ENCODE data around the gene CRADD.

CRADD gene

GRCh38 chr12:93670104-93670503, 7.1 kb upstream of the CRADD start:
- no peak for DNase-seq (ENCODE audit: low read depth in 2 of 3, low spot score in 2 of 3)

- no peak for DNase-seq (ENCODE audit: low read depth in 2 of 3, low spot score in 2 of 3)
Observed at GRCh38 chr12:93671044-93671443, 6.1 kb upstream of the CRADD start.

- DNase-seq (ENCODE audit: low read depth in 2 of 3, low spot score in 2 of 3) = no peak
Observed at GRCh38 chr12:93673084-93673483, 4.1 kb upstream of the CRADD start.

GRCh38 chr12:93674386-93674785, 2.8 kb upstream of the CRADD start:
- no peak for DNase-seq (ENCODE audit: low read depth in 2 of 3, low spot score in 2 of 3)

- DNase-seq (ENCODE audit: low read depth in 2 of 3, low spot score in 2 of 3) = peak in 1 of 3 experiments; percentile 13
Observed at GRCh38 chr12:93676408-93677194, 574 bp upstream of the CRADD start.

- DNase-seq (ENCODE audit: low read depth in 2 of 3, low spot score in 2 of 3) = no peak
Observed at GRCh38 chr12:93678779-93679178, 1.6 kb downstream of the CRADD start.

- no peak for DNase-seq (ENCODE audit: low read depth in 2 of 3, low spot score in 2 of 3)
Observed at GRCh38 chr12:93679308-93679925, 2.2 kb downstream of the CRADD start.

- no peak for DNase-seq (ENCODE audit: low read depth in 2 of 3, low spot score in 2 of 3)
Observed at GRCh38 chr12:93680006-93680405, 2.8 kb downstream of the CRADD start.

GRCh38 chr12:93682846-93683261, 5.7 kb downstream of the CRADD start:
- no peak for DNase-seq (ENCODE audit: low read depth in 2 of 3, low spot score in 2 of 3)

GRCh38 chr12:93683410-93683809, 6.2 kb downstream of the CRADD start:
- DNase-seq (ENCODE audit: low read depth in 2 of 3, low spot score in 2 of 3) = no peak

GRCh38 chr12:93684716-93685115, 7.5 kb downstream of the CRADD start:
- DNase-seq (ENCODE audit: low read depth in 2 of 3, low spot score in 2 of 3) = no peak

- DNase-seq (ENCODE audit: low read depth in 2 of 3, low spot score in 2 of 3) = no peak
Observed at GRCh38 chr12:93686572-93687356, 9.6 kb downstream of the CRADD start.

GRCh38 chr12:93689076-93689834, 12.1 kb downstream of the CRADD start:
- DNase-seq (ENCODE audit: low read depth in 2 of 3, low spot score in 2 of 3) = no peak

GRCh38 chr12:93696462-93696861, 19.3 kb downstream of the CRADD start:
- no peak for DNase-seq (ENCODE audit: low read depth in 2 of 3, low spot score in 2 of 3)

- DNase-seq (ENCODE audit: low read depth in 2 of 3, low spot score in 2 of 3) = no peak
Observed at GRCh38 chr12:93698307-93699092, 21.3 kb downstream of the CRADD start.

- DNase-seq (ENCODE audit: low read depth in 2 of 3, low spot score in 2 of 3) = no peak
Observed at GRCh38 chr12:93699271-93700145, 22.3 kb downstream of the CRADD start.

- DNase-seq (ENCODE audit: low read depth in 2 of 3, low spot score in 2 of 3) = no peak
Observed at GRCh38 chr12:93702707-93703315, 25.6 kb downstream of the CRADD start.

GRCh38 chr12:93704122-93704521, 26.9 kb downstream of the CRADD start:
- no peak for DNase-seq (ENCODE audit: low read depth in 2 of 3, low spot score in 2 of 3)

- DNase-seq (ENCODE audit: low read depth in 2 of 3, low spot score in 2 of 3) = no peak
Observed at GRCh38 chr12:93704625-93705024, 27.4 kb downstream of the CRADD start.

Measured in activated CD8-positive, alpha-beta memory T cell treated with anti-CD3 and anti-CD28 coated beads for 48 hours (primary cell).